ENCODE measurements around the gene LLGL1.

LLGL1 gene

GRCh38 chr17:18229771-18230170 is 4.3 kb downstream of the LLGL1 start:
- DNase-seq (ENCODE audit: low spot score in 2 of 2) (no peak), ATAC-seq (ENCODE audit: low read depth) (no peak)
- Mint-ChIP-seq H3K27ac (no peak overlapping the region), H3K36me3 (peaks cover 2% of the 10 kb centered on the region), H3K4me1 (peaks cover 14% of the 10 kb centered on the region), H3K4me3 (no peak overlapping the region), H3K9me3 (no peaks in the 10 kb centered on the region), H3K27me3 (no peaks in the 10 kb centered on the region)

GRCh38 chr17:18230288-18231141 is 5.1 kb downstream of the LLGL1 start:
- H3K27ac Mint-ChIP-seq: no peak overlapping the region
- H3K9me3 Mint-ChIP-seq: no peaks in the 10 kb centered on the region
- DNase-seq (ENCODE audit: low spot score in 2 of 2) (no peak), ATAC-seq (ENCODE audit: low read depth) (no peak)
- no peak overlapping the region for H3K4me3 Mint-ChIP-seq
- H3K4me1 Mint-ChIP-seq: peaks cover 14% of the 10 kb centered on the region
- H3K36me3 Mint-ChIP-seq: peaks cover 2% of the 10 kb centered on the region
- H3K27me3 Mint-ChIP-seq: no peaks in the 10 kb centered on the region

GRCh38 chr17:18231164-18231563 is 5.7 kb downstream of the LLGL1 start:
- no peaks in the 10 kb centered on the region for H3K27me3 Mint-ChIP-seq
- H3K4me1 Mint-ChIP-seq: peaks cover 10% of the 10 kb centered on the region
- no peak overlapping the region for H3K27ac Mint-ChIP-seq
- no peak for DNase-seq (ENCODE audit: low spot score in 2 of 2)
- ATAC-seq (ENCODE audit: low read depth): no peak
- H3K4me3 Mint-ChIP-seq: no peak overlapping the region
- no peaks in the 10 kb centered on the region for H3K9me3 Mint-ChIP-seq
- H3K36me3 Mint-ChIP-seq: peaks cover 2% of the 10 kb centered on the region

- no peaks in the 10 kb centered on the region for H3K4me1 Mint-ChIP-seq
- ATAC-seq (ENCODE audit: low read depth) (no peak), DNase-seq (ENCODE audit: low spot score in 2 of 2) (no peak)
- H3K4me3 Mint-ChIP-seq: no peak overlapping the region
- no peaks in the 10 kb centered on the region for H3K27me3 Mint-ChIP-seq
- no peaks in the 10 kb centered on the region for H3K9me3 Mint-ChIP-seq
- H3K36me3 Mint-ChIP-seq: peaks cover 6% of the 10 kb centered on the region
- no peak overlapping the region for H3K27ac Mint-ChIP-seq
These were observed 8.5 kb downstream of the LLGL1 start for GRCh38 chr17:18233803-18234518.

GRCh38 chr17:18234853-18235380 is 9.5 kb downstream of the LLGL1 start:
- DNase-seq (ENCODE audit: low spot score in 2 of 2) (no peak), ATAC-seq (ENCODE audit: low read depth) (no peak)
- no peaks in the 10 kb centered on the region for H3K9me3 Mint-ChIP-seq
- no peaks in the 10 kb centered on the region for H3K27me3 Mint-ChIP-seq
- H3K4me1 Mint-ChIP-seq: no peaks in the 10 kb centered on the region
- no peak overlapping the region for H3K4me3 Mint-ChIP-seq
- H3K36me3 Mint-ChIP-seq: peaks cover 6% of the 10 kb centered on the region
- H3K27ac Mint-ChIP-seq: no peak overlapping the region

- Mint-ChIP-seq H3K4me3 (no peak overlapping the region), H3K36me3 (peaks cover 6% of the 10 kb centered on the region), H3K27me3 (no peaks in the 10 kb centered on the region), H3K27ac (no peak overlapping the region), H3K4me1 (no peaks in the 10 kb centered on the region), H3K9me3 (no peaks in the 10 kb centered on the region)
- no peak for ATAC-seq (ENCODE audit: low read depth)
- DNase-seq (ENCODE audit: low spot score in 2 of 2): no peak
These were observed 10.4 kb downstream of the LLGL1 start for GRCh38 chr17:18235743-18236256.

- DNase-seq (ENCODE audit: low spot score in 2 of 2) (no peak), ATAC-seq (ENCODE audit: low read depth) (no peak)
- H3K36me3 Mint-ChIP-seq: peaks cover 6% of the 10 kb centered on the region
- no peak overlapping the region for H3K27ac Mint-ChIP-seq
- no peaks in the 10 kb centered on the region for H3K4me1 Mint-ChIP-seq
- no peaks in the 10 kb centered on the region for H3K27me3 Mint-ChIP-seq
- no peak overlapping the region for H3K4me3 Mint-ChIP-seq
- no peaks in the 10 kb centered on the region for H3K9me3 Mint-ChIP-seq
These were observed 11.1 kb downstream of the LLGL1 start for GRCh38 chr17:18236494-18236893.

GRCh38 chr17:18237461-18237860 is 12.0 kb downstream of the LLGL1 start:
- no peak overlapping the region for H3K4me3 Mint-ChIP-seq
- peaks cover 6% of the 10 kb centered on the region for H3K36me3 Mint-ChIP-seq
- no peaks in the 10 kb centered on the region for H3K9me3 Mint-ChIP-seq
- ATAC-seq (ENCODE audit: low read depth) (no peak), DNase-seq (ENCODE audit: low spot score in 2 of 2) (no peak)
- no peak overlapping the region for H3K27ac Mint-ChIP-seq
- no peaks in the 10 kb centered on the region for H3K4me1 Mint-ChIP-seq
- H3K27me3 Mint-ChIP-seq: no peaks in the 10 kb centered on the region

- no peak overlapping the region for H3K4me3 Mint-ChIP-seq
- no peaks in the 10 kb centered on the region for H3K27me3 Mint-ChIP-seq
- H3K9me3 Mint-ChIP-seq: no peaks in the 10 kb centered on the region
- ATAC-seq (ENCODE audit: low read depth) (no peak), DNase-seq (ENCODE audit: low spot score in 2 of 2) (no peak)
- H3K36me3 Mint-ChIP-seq: peaks cover 6% of the 10 kb centered on the region
- H3K4me1 Mint-ChIP-seq: no peaks in the 10 kb centered on the region
- H3K27ac Mint-ChIP-seq: no peak overlapping the region
These were observed 12.9 kb downstream of the LLGL1 start for GRCh38 chr17:18238299-18238698.

GRCh38 chr17:18240449-18240848 is 15.0 kb downstream of the LLGL1 start:
- Mint-ChIP-seq H3K27ac (no peak overlapping the region), H3K36me3 (peaks cover 7% of the 10 kb centered on the region), H3K4me3 (no peak overlapping the region), H3K4me1 (no peaks in the 10 kb centered on the region), H3K27me3 (no peaks in the 10 kb centered on the region), H3K9me3 (no peaks in the 10 kb centered on the region)
- DNase-seq (ENCODE audit: low spot score in 2 of 2) (no peak), ATAC-seq (ENCODE audit: low read depth) (no peak)

- DNase-seq (ENCODE audit: low spot score in 2 of 2) (no peak), ATAC-seq (ENCODE audit: low read depth) (no peak)
- Mint-ChIP-seq H3K36me3 (peaks cover 10% of the 10 kb centered on the region), H3K9me3 (no peaks in the 10 kb centered on the region), H3K27me3 (no peaks in the 10 kb centered on the region), H3K4me3 (no peak overlapping the region), H3K4me1 (no peaks in the 10 kb centered on the region), H3K27ac (no peak overlapping the region)
These were observed 15.9 kb downstream of the LLGL1 start for GRCh38 chr17:18241229-18241871.

- no peak overlapping the region for H3K4me3 Mint-ChIP-seq
- H3K36me3 Mint-ChIP-seq: peaks cover 16% of the 10 kb centered on the region
- H3K27ac Mint-ChIP-seq: no peak overlapping the region
- DNase-seq (ENCODE audit: low spot score in 2 of 2) (no peak), ATAC-seq (ENCODE audit: low read depth) (no peak)
- peaks cover 8% of the 10 kb centered on the region for H3K4me1 Mint-ChIP-seq
- H3K27me3 Mint-ChIP-seq: no peaks in the 10 kb centered on the region
- H3K9me3 Mint-ChIP-seq: no peaks in the 10 kb centered on the region
These were observed 19.8 kb downstream of the LLGL1 start for GRCh38 chr17:18245038-18245776.

GRCh38 chr17:18246109-18246725 is 20.8 kb downstream of the LLGL1 start:
- no peak for ATAC-seq (ENCODE audit: low read depth)
- Mint-ChIP-seq H3K9me3 (no peaks in the 10 kb centered on the region), H3K4me3 (no peak overlapping the region), H3K27ac (no peak overlapping the region), H3K27me3 (no peaks in the 10 kb centered on the region), H3K36me3 (peaks cover 18% of the 10 kb centered on the region), H3K4me1 (peaks cover 8% of the 10 kb centered on the region)
- no peak for DNase-seq (ENCODE audit: low spot score in 2 of 2)
